ENCODE data around the gene AKAP6. TPM values are rescaled to one million over a fixed set of nuclear protein-coding genes. Genes with fewer than 3 reads are reported as not detected.

The AKAP6 gene
- total RNA-seq, 1 experiment from 2014 or later = 2.8 TPM

- DNase-seq = no peak
- no peaks in the 10 kb centered on the region for H3K36me3 Mint-ChIP-seq (ENCODE audit: insufficient read depth, unreplicated experiment)
- TF ChIP-seq, protein P1, sequence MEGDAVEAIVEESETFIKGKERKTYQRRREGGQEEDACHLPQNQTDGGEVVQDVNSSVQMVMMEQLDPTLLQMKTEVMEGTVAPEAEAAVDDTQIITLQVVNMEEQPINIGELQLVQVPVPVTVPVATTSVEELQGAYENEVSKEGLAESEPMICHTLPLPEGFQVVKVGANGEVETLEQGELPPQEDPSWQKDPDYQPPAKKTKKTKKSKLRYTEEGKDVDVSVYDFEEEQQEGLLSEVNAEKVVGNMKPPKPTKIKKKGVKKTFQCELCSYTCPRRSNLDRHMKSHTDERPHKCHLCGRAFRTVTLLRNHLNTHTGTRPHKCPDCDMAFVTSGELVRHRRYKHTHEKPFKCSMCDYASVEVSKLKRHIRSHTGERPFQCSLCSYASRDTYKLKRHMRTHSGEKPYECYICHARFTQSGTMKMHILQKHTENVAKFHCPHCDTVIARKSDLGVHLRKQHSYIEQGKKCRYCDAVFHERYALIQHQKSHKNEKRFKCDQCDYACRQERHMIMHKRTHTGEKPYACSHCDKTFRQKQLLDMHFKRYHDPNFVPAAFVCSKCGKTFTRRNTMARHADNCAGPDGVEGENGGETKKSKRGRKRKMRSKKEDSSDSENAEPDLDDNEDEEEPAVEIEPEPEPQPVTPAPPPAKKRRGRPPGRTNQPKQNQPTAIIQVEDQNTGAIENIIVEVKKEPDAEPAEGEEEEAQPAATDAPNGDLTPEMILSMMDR (IDR thresholded peaks at IDR 0.05; ENCODE audit: unreplicated experiment) = no peak
- peaks cover 2% of the 10 kb centered on the region for H3K9me3 Mint-ChIP-seq (ENCODE audit: low read depth, unreplicated experiment)
- no peaks in the 10 kb centered on the region for H3K4me1 Mint-ChIP-seq (ENCODE audit: low read depth, unreplicated experiment)
- no peaks in the 10 kb centered on the region for H3K27me3 Mint-ChIP-seq (ENCODE audit: unreplicated experiment)
- H3K27ac Mint-ChIP-seq (ENCODE audit: unreplicated experiment) = no peak overlapping the region
- intact Hi-C loops (cut with micrococcal nuclease; ENCODE audit: unreplicated experiment) = no loop called here
- no TSS peak for BruUV-seq (replicated peaks)
- CTCF ChIA-PET = no interaction called here
- H3K4me3 Mint-ChIP-seq (ENCODE audit: low read depth, unreplicated experiment) = no peak overlapping the region
Measured at GRCh38 chr14:32427726-32428528, 98.8 kb downstream of the AKAP6 start.

- CTCF ChIA-PET = no interaction called here
- no peak for DNase-seq
- Mint-ChIP-seq H3K4me1 (ENCODE audit: low read depth, unreplicated experiment) (peaks cover 5% of the 10 kb centered on the region), H3K36me3 (ENCODE audit: insufficient read depth, unreplicated experiment) (no peaks in the 10 kb centered on the region), H3K27ac (ENCODE audit: unreplicated experiment) (no peak overlapping the region), H3K4me3 (ENCODE audit: low read depth, unreplicated experiment) (no peak overlapping the region), H3K9me3 (ENCODE audit: low read depth, unreplicated experiment) (peaks cover 2% of the 10 kb centered on the region), H3K27me3 (ENCODE audit: unreplicated experiment) (no peaks in the 10 kb centered on the region)
- intact Hi-C loops (cut with micrococcal nuclease; ENCODE audit: unreplicated experiment) = no loop called here
- TF ChIP-seq, protein P1 (IDR thresholded peaks at IDR 0.05; ENCODE audit: unreplicated experiment) = no peak
- BruUV-seq (replicated peaks) = no TSS peak
Measured at GRCh38 chr14:32428875-32429274, 99.8 kb downstream of the AKAP6 start.

GRCh38 chr14:32430326-32430725 is 101.2 kb downstream of the AKAP6 start:
- CTCF ChIA-PET = no interaction called here
- no peaks in the 10 kb centered on the region for H3K27me3 Mint-ChIP-seq (ENCODE audit: unreplicated experiment)
- BruUV-seq (replicated peaks) = no TSS peak
- intact Hi-C loops (cut with micrococcal nuclease; ENCODE audit: unreplicated experiment) = no loop called here
- no peaks in the 10 kb centered on the region for H3K9me3 Mint-ChIP-seq (ENCODE audit: low read depth, unreplicated experiment)
- H3K4me3 Mint-ChIP-seq (ENCODE audit: low read depth, unreplicated experiment) = no peak overlapping the region
- TF ChIP-seq, protein P1 (IDR thresholded peaks at IDR 0.05; ENCODE audit: unreplicated experiment) = no peak
- H3K36me3 Mint-ChIP-seq (ENCODE audit: insufficient read depth, unreplicated experiment) = no peaks in the 10 kb centered on the region
- H3K27ac Mint-ChIP-seq (ENCODE audit: unreplicated experiment) = no peak overlapping the region
- peaks cover 14% of the 10 kb centered on the region for H3K4me1 Mint-ChIP-seq (ENCODE audit: low read depth, unreplicated experiment)
- no peak for DNase-seq

GRCh38 chr14:32432813-32433538 is 103.9 kb downstream of the AKAP6 start:
- H3K9me3 Mint-ChIP-seq (ENCODE audit: low read depth, unreplicated experiment) = no peaks in the 10 kb centered on the region
- H3K36me3 Mint-ChIP-seq (ENCODE audit: insufficient read depth, unreplicated experiment) = no peaks in the 10 kb centered on the region
- BruUV-seq (replicated peaks) = no TSS peak
- peaks cover 14% of the 10 kb centered on the region for H3K4me1 Mint-ChIP-seq (ENCODE audit: low read depth, unreplicated experiment)
- H3K27ac Mint-ChIP-seq (ENCODE audit: unreplicated experiment) = no peak overlapping the region
- CTCF ChIA-PET = no interaction called here
- H3K27me3 Mint-ChIP-seq (ENCODE audit: unreplicated experiment) = no peaks in the 10 kb centered on the region
- intact Hi-C loops (cut with micrococcal nuclease; ENCODE audit: unreplicated experiment) = no loop called here
- no peak for DNase-seq
- no peak overlapping the region for H3K4me3 Mint-ChIP-seq (ENCODE audit: low read depth, unreplicated experiment)
- TF ChIP-seq, protein P1 (IDR thresholded peaks at IDR 0.05; ENCODE audit: unreplicated experiment) = no peak
